HG02588 (cell line): Measurements from ENCODE around the gene TIMD4.
A peak's percentile ranks its signal among the peaks of the same experiment; 100 is the strongest.

Experiments used
- ATAC-seq: cut with Tn5 transposase; IDR thresholded peaks from one replicate; pipeline ENCODE4 v1.9.1; 2021; ENCODE audit warnings: mild to moderate bottlenecking, moderate library complexity; ENCODE audit not compliant: unreplicated experiment

TIMD4 gene

GRCh38 chr5:156922207-156922792 is 40.7 kb downstream of the TIMD4 start:
- ATAC-seq = peak; percentile 32

GRCh38 chr5:156920861-156921431 is 42.1 kb downstream of the TIMD4 start:
- ATAC-seq = peak; percentile 62

DNA sequence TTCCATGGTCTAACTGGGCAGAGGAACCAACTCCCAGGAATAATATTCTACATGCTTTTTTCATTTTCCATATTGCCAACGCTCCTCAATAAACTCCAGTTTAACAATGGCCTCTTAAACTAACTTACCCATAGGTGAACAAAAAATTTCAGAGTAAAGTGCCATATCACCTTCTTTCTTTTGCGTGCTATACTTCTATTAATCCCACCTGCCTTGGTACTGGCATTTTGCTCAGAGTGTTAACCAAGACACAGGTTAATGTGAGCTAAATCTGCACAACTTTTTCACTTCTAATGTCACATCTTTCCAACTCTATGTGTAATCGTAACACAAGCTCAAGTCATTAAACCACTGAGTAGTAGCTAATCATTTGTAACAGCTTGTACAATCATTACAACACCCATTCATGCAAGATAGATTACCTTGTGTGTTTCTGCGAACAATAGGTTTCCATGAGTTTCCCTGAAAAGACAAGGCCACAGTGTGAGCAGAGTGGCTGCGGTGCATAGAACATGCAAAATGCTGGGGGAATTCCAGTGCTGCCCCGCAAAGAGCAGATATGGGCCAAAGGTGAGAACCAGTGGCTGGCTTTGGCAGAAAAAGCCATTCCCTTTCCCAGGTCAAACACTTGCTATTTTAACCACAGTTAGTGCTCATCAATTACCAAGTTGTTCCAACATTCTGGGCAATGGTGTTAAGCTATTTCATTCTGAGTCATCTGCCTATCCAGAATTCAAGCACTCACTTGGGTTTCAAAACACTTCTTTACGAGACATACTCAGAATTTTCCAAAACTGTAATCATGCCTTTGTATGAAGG is 42.8 kb downstream of the TIMD4 start:
- peak; percentile 55 for ATAC-seq

DNA sequence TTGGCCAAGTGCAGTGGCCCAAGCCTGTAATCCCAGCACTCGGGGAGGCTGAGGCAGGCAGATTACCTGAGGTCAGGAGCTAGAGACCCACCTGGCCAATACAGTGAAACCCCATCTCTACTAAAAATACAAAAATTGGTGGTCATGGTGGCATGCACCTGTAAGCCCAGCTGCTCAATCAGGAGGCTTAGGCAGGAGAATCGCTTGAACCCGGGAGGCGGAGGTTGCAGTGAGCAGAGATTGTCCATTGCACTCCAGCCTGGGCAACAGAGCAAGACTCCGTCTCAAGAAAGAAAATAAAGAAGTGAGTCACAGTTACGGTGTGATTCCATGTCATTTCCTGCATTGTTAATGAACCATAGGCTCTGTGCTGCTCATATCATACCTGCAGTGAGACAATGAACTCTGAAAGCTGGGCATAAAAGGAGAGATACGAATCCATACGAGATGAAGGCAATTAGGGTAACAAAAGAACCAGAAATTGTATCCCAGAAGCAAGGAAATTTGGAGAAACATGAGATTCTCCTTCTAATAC is 44.6 kb downstream of the TIMD4 start:
- no peak for ATAC-seq

DNA sequence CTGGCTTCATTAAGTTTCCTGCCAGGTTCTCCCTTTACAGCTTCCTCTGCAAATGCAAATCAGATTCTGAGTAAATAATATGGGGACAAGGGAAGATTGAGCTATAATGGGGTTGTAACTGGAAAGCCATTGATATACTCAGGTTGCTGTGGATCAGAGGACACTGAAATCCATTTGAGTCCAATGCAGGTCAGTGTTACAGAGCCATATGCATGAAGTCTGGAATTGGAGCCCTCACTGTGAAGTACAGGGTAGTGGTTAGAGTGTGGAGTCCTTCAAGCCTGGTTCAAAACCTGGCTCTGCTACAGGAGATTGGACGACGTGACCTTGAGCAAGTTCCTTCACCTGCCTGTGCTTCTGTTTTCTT is 48.7 kb downstream of the TIMD4 start:
- peak; percentile 14 for ATAC-seq

GRCh38 chr5:156913719-156914370 is 49.2 kb downstream of the TIMD4 start:
- peak; percentile 90 for ATAC-seq

DNA sequence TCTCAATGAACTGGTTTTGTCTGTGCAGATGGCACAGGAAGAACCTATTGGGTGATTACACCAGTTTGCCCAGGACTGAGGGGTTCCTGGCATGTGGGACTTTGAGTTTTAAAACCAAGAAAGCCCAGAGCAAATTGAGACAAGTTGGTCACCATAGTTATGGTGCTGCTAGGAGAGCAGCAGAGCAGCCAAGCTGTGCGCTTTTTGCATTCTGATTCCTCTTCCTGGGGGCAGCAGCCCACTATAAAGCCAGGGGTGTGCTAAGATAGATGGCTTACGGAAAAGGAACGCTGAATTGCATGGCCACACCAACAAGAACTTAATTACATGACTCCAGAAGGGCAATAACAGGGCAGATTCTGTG is 49.7 kb downstream of the TIMD4 start:
- no peak for ATAC-seq

- no peak for ATAC-seq
These were observed 50.2 kb downstream of the TIMD4 start for GRCh38 chr5:156912869-156913268.

DNA sequence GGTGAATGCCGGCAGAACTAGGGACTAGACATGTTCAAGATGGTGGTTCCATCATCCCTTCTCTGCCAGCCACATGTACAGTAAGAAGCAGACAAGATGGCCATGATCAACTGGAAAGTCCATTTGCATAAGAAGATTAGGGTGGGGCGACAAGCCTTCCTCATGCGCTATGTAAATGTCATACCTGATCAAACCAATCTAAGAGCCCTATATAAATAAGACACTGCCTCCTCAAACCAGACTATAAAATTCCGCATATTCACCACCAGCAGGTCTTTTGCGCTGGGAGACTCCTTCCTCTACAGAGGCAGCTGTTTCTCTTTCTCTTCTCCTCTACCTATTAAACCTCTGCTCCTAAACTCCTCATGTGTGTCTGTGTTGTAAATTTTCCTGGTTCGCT is 53.8 kb downstream of the TIMD4 start:
- ATAC-seq = no peak

DNA sequence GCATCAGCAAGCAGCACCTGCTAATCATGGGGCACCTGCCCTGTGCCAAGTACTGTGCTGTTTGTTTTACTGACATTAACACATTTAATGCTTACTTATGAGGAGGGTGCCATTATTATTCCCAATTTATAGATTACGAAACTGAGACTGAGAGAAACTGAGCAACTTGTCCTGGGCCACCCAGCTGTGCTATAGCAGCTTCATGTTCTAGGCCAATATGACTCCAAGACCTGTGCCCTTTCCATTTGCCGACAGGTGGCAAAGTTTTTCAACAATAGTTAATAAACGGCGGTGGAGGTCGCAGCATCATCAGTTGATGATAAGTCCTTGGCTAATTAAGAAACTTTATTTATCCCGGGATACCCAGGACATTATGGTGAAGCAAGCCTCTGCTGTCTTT is 55.4 kb downstream of the TIMD4 start:
- no peak for ATAC-seq

DNA sequence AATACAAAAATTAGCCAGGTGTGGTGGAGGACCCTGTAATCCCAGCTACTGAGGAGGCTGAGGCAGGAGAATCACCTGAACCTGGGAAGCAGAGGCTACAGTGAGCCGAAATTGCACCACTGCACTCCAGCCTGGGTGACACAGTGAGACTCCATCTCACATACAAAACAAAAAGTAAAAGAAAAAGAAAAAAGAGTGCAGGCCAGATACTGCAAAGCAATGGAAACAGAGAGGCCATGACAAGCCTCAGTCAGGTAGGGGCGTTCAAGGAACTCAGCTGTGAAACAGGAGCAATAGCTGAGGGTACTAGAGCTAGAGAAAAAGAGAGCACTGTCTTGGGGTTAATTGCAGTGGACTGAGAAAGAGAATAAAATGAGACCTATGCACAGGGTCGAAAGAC is 56.2 kb downstream of the TIMD4 start:
- no peak for ATAC-seq

DNA sequence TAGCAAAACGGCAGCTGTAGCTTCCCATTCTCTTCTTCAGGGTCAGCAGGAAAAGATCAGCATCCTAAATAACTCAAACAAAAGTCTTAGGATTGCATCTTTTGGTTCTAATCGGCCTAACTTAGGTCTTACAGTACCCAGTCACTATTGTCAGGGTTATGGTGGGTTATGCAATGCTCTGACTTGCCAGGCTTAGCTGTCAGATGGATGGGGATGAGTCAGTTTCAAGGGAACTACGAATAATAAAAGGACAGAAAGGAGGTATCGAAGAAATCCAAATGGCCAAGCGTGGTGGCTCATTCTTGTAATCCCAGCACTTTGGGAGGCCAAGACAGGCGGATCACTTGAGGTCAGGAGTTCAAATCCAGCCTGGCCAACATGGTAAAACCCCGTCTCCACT is 66.5 kb downstream of the TIMD4 start:
- no peak for ATAC-seq

DNA sequence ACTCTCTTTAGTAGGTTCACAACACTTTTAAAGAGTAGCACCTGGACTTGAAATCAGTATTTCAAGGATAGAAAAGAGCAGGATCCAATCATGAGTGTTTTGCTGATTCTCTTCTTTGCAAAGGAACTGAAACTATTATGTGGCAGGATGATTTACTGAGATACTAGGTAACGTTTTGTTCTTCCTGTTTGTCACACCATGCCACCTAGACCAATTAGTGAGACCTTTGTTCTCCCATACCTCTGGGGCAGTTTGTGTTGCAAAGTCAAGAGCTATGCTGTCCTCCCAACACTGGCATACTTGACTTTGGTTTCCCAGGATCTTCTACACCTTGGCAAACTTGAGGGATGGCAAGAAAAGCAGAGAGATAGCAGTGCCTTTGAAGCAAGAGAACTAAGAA is 69.5 kb downstream of the TIMD4 start:
- ATAC-seq = peak; percentile 70

DNA sequence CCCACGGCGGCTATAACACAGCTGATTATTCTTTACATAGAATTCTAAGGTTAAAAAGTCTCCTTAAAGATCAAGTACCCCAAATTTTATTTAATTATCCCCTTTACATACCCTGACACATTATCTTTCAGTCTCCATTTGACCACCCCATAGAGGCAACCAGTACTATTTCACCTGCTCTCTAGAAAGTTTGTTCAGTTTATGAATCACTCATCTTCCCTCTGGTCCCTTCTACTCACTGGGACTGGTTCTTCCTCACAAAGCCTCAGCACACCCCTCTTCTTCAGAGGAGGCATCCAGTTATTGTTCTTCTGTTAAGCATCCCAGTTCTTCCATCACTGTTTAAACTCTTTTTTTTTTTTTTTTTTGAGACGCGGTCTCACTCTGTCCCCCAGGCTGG is 70.2 kb downstream of the TIMD4 start:
- ATAC-seq = no peak

DNA sequence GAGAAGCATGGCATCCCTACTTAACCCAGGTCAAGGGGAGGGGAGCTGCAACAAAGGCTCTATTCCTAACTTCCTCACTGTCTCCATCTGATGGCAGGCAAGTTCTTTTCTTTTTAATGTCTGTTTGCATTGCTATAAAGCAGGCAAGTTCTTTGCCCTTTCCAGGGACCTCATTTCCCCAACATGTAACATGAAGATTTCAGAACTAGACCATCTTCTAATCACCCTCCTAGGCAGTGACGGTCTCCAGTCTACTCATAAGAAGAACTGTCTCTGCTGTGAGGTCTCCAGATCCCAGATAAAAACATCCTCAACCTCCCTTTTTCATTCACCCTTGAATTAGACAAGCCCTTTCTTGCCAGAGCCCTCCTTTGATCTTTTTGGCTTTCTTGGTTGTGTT is 70.8 kb downstream of the TIMD4 start:
- ATAC-seq = no peak

DNA sequence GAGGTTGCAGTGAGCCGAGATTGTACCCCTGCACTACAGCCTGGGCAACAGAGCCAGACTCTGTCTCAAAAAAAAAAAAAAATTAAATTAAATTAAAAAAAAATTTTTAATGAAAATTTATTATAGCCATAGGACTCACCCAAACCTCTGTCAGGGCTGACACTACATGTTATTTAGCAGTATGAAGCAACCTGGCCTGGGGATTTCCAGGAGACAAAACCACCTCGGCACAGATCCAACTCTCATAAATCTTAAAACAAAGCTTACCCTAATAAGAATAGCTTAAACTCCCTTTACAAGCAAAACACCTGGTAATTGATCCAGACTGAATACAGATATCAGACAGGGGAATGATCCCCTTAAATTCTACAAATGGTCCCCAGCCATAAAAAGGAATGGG is 74.5 kb downstream of the TIMD4 start:
- ATAC-seq = no peak

DNA sequence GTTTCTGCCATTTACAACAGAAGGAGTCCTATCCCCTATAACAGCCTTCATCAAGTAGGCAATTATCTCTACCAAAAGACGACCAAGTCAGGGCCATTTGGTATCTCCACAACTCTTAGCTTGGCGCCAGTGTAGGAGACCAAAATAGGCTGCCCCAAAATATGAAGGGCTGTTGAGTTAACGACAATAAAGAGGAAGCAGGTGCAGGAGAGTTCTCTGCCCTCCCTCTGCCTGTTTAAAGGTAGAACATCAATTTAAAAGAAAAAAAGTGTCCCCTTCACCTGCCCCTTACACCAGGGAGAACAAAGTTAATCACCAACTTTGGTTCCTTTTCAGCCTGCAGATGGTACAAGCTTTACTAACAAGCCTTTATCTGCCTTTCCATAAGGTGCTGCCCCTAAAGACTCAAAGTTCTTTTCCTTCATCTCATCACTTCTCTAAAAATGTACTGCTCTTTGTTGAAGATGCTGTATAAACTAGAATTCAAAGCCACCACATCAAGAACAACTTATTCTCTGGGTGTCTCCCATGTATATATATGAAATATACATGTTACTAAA is 79.6 kb downstream of the TIMD4 start:
- no peak for ATAC-seq

DNA sequence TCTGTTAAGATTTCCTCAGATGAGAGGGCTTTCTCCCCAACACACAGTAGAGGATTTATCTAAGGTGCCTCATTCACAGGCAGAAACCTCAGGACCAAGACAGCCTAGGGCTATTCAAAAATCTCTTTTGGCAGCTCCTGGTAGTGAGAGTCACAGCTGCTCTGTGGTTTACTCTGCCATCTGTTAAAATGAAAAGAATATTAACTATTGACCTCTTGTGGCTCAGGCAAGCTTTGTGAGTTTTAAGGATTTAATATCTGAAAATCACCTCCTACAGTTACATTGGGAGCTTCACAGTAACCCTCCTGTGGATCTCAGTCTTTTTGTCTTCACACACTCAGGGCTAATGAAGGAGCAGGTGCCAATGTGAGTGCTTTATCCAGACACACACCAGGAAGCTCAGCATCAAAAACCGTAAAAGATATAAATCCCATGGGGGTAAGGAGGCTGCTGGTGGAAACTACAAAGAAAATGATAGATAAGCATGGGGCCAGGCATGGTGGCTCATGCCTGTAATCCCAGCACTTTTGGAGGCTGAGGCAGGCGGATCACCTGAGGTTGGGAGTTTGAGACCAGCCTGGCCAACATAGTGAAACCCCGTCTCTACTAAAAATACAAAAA is 83.3 kb downstream of the TIMD4 start:
- peak; percentile 89 for ATAC-seq

DNA sequence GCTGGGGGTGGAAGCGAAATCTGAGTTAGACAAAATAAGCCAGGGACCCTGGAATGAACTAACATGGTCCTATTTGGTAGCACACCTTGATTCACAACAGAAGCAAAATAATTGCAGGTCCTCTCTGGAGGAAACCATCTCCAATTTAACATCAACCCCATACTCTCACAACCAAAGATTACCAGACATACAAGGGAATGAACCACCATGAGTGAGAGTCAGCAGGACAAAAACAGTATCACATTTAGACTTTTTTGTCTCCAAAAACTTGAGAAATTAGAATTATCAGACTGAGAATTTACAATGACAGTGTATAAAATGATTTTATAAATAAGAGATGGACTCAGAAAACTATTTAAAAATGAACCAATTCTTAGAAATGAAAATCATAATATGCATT is 91.8 kb downstream of the TIMD4 start:
- no peak for ATAC-seq

DNA sequence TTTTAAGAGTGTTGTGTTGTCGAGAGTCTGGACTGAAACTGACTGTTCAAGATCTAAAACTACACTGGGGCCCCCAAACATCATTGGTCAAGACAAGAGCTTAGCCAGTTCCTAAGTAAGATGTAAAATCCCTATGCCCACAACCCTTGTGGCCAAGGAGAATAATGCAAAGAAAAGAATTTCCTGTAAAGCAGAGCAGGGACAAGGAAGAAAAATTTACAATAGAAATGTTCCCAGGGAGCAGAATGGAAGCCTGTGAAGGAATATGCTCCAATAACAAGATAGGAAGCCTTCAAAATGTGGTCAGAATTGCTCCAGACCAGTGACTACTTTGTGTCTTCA is 92.6 kb downstream of the TIMD4 start:
- ATAC-seq = no peak
